Transverse colon (tissue), 3 donors: Measurements from ENCODE around the gene SYT2.
"Not testable (repeated sequence)": the region's sequence is repeated elsewhere in the genome, so short reads cannot be mapped to it uniquely, and the experiment has no call there.

Experiments
- CTCF ChIP-seq, 5 experiments: fragments of 200-600 bp in 3 of 5; fragments of 450-650 bp in 2 of 5; sonication (generic) in 3 of 5; IDR thresholded peaks; 1 replicate in 2 of 5; 2 replicates in 3 of 5; pipeline ENCODE4 v1.5.1; 2016 to 2017; ENCODE audit warnings: antibody characterized with exemption in 5 of 5, inconsistent platforms in 3 of 5, mild to moderate bottlenecking in 2 of 5, moderate library complexity in 1 of 5
- POLR2A ChIP-seq: fragments of 450-650 bp; IDR thresholded peaks from one replicate; pipeline ENCODE4 v1.6.1; 2016; ENCODE audit warnings: antibody characterized with exemption, mild to moderate bottlenecking, moderate library complexity

GRCh38 chr1:202582350-202582749 lies 127.9 kb downstream of the SYT2 start:
- TF ChIP-seq CTCF (IDR thresholded peaks at IDR 0.05); POLR2A: not testable (repeated sequence)
